Measurements from ENCODE around the gene TAS2R60. TPM values are rescaled to one million over a fixed set of nuclear protein-coding genes. Genes with fewer than 3 reads are reported as not detected.

TAS2R60 gene
- total RNA-seq, 1 experiment from 2014 or later = not detected

DNA sequence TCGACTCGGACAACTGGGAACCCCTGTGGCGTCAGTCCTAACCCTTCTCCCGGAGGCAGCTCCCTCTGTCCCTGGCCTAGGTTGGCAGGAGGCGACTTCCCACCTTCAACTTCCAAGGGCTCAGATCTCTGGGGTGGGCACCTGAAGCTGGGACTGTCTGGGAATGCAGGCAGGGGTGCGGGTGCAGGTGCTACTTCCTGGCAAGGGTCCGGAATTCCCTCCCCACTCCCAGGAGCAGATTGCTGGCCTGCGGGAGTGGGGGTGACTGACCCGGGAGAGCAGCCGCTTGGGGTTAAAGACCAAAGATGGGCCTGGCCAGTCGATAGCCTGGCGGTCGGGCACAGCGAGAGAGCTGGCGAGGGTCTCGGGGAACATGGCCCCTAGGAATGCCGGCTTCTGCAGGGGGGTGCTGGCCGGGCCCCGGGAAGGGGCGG is 35.0 kb upstream of the TAS2R60 start:
- H3K4me3 ChIP-seq (ENCODE audit: low read depth, low read length, poor library complexity, severe bottlenecking) = no peak overlapping the region
- no peaks in the 10 kb centered on the region for H3K27me3 ChIP-seq (replicated peaks; ENCODE audit: insufficient read depth, low read depth, low read length, poor library complexity)
- no peaks in the 10 kb centered on the region for H3K9me3 ChIP-seq (ENCODE audit: low read depth, low read length, poor library complexity, severe bottlenecking)
- no peak overlapping the region for H3K27ac ChIP-seq (ENCODE audit: low read depth, low read length, poor library complexity, severe bottlenecking)
- POLR2A ChIA-PET (ENCODE audit: low non-redundant PET) = no interaction called here
- no peak for TF ChIP-seq EZH2 (IDR thresholded peaks at IDR 0.05; ENCODE audit: borderline replicate concordance, low read depth, low read length, poor library complexity, severe bottlenecking)
- TF ChIP-seq, protein P1, sequence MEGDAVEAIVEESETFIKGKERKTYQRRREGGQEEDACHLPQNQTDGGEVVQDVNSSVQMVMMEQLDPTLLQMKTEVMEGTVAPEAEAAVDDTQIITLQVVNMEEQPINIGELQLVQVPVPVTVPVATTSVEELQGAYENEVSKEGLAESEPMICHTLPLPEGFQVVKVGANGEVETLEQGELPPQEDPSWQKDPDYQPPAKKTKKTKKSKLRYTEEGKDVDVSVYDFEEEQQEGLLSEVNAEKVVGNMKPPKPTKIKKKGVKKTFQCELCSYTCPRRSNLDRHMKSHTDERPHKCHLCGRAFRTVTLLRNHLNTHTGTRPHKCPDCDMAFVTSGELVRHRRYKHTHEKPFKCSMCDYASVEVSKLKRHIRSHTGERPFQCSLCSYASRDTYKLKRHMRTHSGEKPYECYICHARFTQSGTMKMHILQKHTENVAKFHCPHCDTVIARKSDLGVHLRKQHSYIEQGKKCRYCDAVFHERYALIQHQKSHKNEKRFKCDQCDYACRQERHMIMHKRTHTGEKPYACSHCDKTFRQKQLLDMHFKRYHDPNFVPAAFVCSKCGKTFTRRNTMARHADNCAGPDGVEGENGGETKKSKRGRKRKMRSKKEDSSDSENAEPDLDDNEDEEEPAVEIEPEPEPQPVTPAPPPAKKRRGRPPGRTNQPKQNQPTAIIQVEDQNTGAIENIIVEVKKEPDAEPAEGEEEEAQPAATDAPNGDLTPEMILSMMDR (conservative IDR thresholded peaks at IDR 0.05; ENCODE audit: low read depth, low read length) = no peak
- no TSS peak for BruUV-seq (replicated peaks)
- H3K4me1 ChIP-seq (ENCODE audit: insufficient read depth, low read length, poor library complexity, severe bottlenecking) = peaks cover 38% of the 10 kb centered on the region
- intact Hi-C loops (cut with micrococcal nuclease; ENCODE audit: unreplicated experiment) = no loop called here
- H3K36me3 ChIP-seq (ENCODE audit: insufficient read depth, low read length, poor library complexity, severe bottlenecking) = no peaks in the 10 kb centered on the region
- no peak for DNase-seq (ENCODE audit: low spot score)
- CTCF ChIA-PET = interaction anchor here (0.6 kb wide), 1 partner anchor 34 kb away, joined by 3 read pairs; no protein-coding TSS in a partner anchor

- DNase-seq (ENCODE audit: low spot score) = no peak
- TF ChIP-seq, protein P1 (conservative IDR thresholded peaks at IDR 0.05; ENCODE audit: low read depth, low read length) = 0 out of 2 replicates have a peak, but pooled peaks have one; percentile 22
- no peak for TF ChIP-seq EZH2 (IDR thresholded peaks at IDR 0.05; ENCODE audit: borderline replicate concordance, low read depth, low read length, poor library complexity, severe bottlenecking)
- no peaks in the 10 kb centered on the region for H3K27me3 ChIP-seq (replicated peaks; ENCODE audit: insufficient read depth, low read depth, low read length, poor library complexity)
- H3K27ac ChIP-seq (ENCODE audit: low read depth, low read length, poor library complexity, severe bottlenecking) = no peak within 1 kb of the TSS
- H3K9me3 ChIP-seq (ENCODE audit: low read depth, low read length, poor library complexity, severe bottlenecking) = no peaks in the 10 kb centered on the region
- no TSS peak for BruUV-seq (replicated peaks)
- ChIA-PET CTCF (interaction anchor here (0.6 kb wide), 1 partner anchor 33 kb away, joined by 3 read pairs; no protein-coding TSS in a partner anchor), POLR2A (ENCODE audit: low non-redundant PET) (no interaction called here)
- intact Hi-C loops (cut with micrococcal nuclease; ENCODE audit: unreplicated experiment) = no loop called here
- H3K36me3 ChIP-seq (ENCODE audit: insufficient read depth, low read length, poor library complexity, severe bottlenecking) = no peaks in the 10 kb centered on the region
- H3K4me1 ChIP-seq (ENCODE audit: insufficient read depth, low read length, poor library complexity, severe bottlenecking) = peaks cover 38% of the 10 kb centered on the region
- no peak within 1 kb of the TSS for H3K4me3 ChIP-seq (ENCODE audit: low read depth, low read length, poor library complexity, severe bottlenecking)
Measured at GRCh38 chr7:143408686-143409561, 34.3 kb upstream of the TAS2R60 start, which contains the start of gene EPHA1. Gene EPHA1, minus strand, starts transcription at chr7:143408856. Its CDS starts 51 bp downstream, at chr7:143408805.

- H3K27me3 ChIP-seq (replicated peaks; ENCODE audit: insufficient read depth, low read depth, low read length, poor library complexity) = no peaks in the 10 kb centered on the region
- ChIA-PET CTCF (no interaction called here), POLR2A (ENCODE audit: low non-redundant PET) (no interaction called here)
- BruUV-seq (replicated peaks) = no TSS peak
- no peaks in the 10 kb centered on the region for H3K36me3 ChIP-seq (ENCODE audit: insufficient read depth, low read length, poor library complexity, severe bottlenecking)
- H3K9me3 ChIP-seq (ENCODE audit: low read depth, low read length, poor library complexity, severe bottlenecking) = no peaks in the 10 kb centered on the region
- peaks cover 31% of the 10 kb centered on the region for H3K4me1 ChIP-seq (ENCODE audit: insufficient read depth, low read length, poor library complexity, severe bottlenecking)
- no peak overlapping the region for H3K4me3 ChIP-seq (ENCODE audit: low read depth, low read length, poor library complexity, severe bottlenecking)
- no peak for DNase-seq (ENCODE audit: low spot score)
- no peak overlapping the region for H3K27ac ChIP-seq (ENCODE audit: low read depth, low read length, poor library complexity, severe bottlenecking)
- intact Hi-C loops (cut with micrococcal nuclease; ENCODE audit: unreplicated experiment) = no loop called here
- TF ChIP-seq, protein P1 (conservative IDR thresholded peaks at IDR 0.05; ENCODE audit: low read depth, low read length) = no peak
- no peak for TF ChIP-seq EZH2 (IDR thresholded peaks at IDR 0.05; ENCODE audit: borderline replicate concordance, low read depth, low read length, poor library complexity, severe bottlenecking)
Measured at GRCh38 chr7:143410521-143411004, 32.7 kb upstream of the TAS2R60 start.

All from A673 (cell line).